Immature natural killer cell (primary cell): ENCODE results near the gene UBE2E1. TPM values are rescaled to one million over a fixed set of nuclear protein-coding genes. Genes with fewer than 3 reads are reported as not detected.
A peak's percentile ranks its signal among the peaks of the same experiment; 100 is the strongest.
"Not testable (repeated sequence)": the region's sequence is repeated elsewhere in the genome, so short reads cannot be mapped to it uniquely, and the experiment has no call there.

Experiments
- DNase-seq, 3 donors: peaks; one replicate each; pipeline ENCODE4 v3.0.0; 2022; ENCODE audit warnings: mixed read lengths in 1 of 3
- H3K27ac Mint-ChIP-seq, 6 donors: one replicate each; pipeline ENCODE4 v1.8.0; 2020; ENCODE audit warnings: mixed read lengths in 6 of 6, mild to moderate bottlenecking in 5 of 6, inconsistent platforms in 4 of 6, moderate library complexity in 3 of 6
- H3K27me3 Mint-ChIP-seq, 3 donors: one replicate each; pipeline ENCODE4 v1.8.0; 2020 to 2021; ENCODE audit warnings: low read depth in 3 of 3, mild to moderate bottlenecking in 3 of 3, mixed read lengths in 3 of 3, moderate library complexity in 3 of 3, inconsistent platforms in 1 of 3
- H3K36me3 Mint-ChIP-seq, 3 donors: one replicate each; pipeline ENCODE4 v1.8.0; 2020; ENCODE audit warnings: mixed read lengths in 3 of 3, inconsistent platforms in 2 of 3, mild to moderate bottlenecking in 2 of 3
- H3K4me1 Mint-ChIP-seq, 2 donors: one replicate each; pipeline ENCODE4 v1.8.0; 2020; ENCODE audit warnings: inconsistent platforms in 2 of 2, mild to moderate bottlenecking in 2 of 2, mixed read lengths in 2 of 2, moderate library complexity in 1 of 2
- H3K4me3 Mint-ChIP-seq, 5 donors: one replicate each; pipeline ENCODE4 v1.8.0; 2020; ENCODE audit warnings: mild to moderate bottlenecking in 5 of 5, mixed read lengths in 5 of 5, inconsistent platforms in 3 of 5, moderate library complexity in 3 of 5
- H3K9me3 Mint-ChIP-seq, 6 donors: one replicate each; pipeline ENCODE4 v1.8.0; 2020; ENCODE audit warnings: mild to moderate bottlenecking in 6 of 6, mixed read lengths in 6 of 6, inconsistent platforms in 4 of 6, moderate library complexity in 3 of 6
- polyA plus RNA-seq, 3 donors: library from polyadenylated mRNA; unstranded; fragments of 300-500 nt; fragmentation: Illumina TruSeq; gene quantifications; one replicate each; pipeline ENCODE4 v1.2.3, GENCODE V29; 2021

The UBE2E1 gene
- polyA plus RNA-seq, 3 donors from 2014 or later, result 18.0 to 43.9 (median 19.2) TPM

DNA sequence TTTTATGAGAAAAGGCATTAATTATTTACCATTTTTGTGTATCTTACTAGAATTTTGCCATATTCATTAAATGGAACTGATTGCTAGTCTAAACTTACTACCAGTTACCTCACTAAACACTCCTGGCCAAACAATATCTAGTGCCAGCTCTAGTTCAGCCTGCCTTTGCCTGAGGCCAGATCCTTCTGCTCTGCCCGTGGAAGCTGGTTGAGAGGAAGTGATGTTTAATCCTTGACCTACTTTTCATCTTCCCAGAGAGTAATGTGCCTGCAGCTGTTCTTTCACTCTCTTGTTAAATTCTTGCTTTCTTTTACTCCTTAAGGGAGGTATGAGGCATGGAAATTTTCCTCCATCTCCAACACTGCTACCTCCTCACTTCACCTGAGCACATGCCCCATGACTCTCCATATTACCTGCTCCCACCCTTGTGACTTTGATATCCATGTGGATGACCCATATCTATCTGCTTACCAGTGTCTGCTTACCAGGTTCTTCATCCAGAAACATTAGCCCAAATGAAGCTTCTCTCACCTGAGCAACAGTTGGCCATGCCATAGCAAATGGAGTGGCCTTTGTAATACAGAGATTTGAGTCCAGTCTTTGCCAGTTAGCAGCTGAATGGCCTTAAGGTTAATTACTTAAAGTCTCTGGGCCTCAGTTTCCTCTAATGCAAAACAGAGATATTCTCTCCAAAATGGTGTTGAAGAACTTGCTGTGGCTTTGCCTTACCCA lies 53.4 kb downstream of the UBE2E1 start:
- Mint-ChIP-seq H3K27ac (peak overlapping the region; percentile 4 to 69 (median 26)), H3K36me3 (no peaks in the 10 kb centered on the region), H3K9me3 (no peaks in the 10 kb centered on the region), H3K27me3 (peaks cover 0 to 3% (median 1%) of the 10 kb centered on the region in 3 donors), H3K4me1 (peaks cover 60 to 73% of the 10 kb centered on the region in 2 donors), H3K4me3 (peak overlapping the region in 4 of 5 donors; percentile 7 to 60 (median 26))
- no peak for DNase-seq

DNA sequence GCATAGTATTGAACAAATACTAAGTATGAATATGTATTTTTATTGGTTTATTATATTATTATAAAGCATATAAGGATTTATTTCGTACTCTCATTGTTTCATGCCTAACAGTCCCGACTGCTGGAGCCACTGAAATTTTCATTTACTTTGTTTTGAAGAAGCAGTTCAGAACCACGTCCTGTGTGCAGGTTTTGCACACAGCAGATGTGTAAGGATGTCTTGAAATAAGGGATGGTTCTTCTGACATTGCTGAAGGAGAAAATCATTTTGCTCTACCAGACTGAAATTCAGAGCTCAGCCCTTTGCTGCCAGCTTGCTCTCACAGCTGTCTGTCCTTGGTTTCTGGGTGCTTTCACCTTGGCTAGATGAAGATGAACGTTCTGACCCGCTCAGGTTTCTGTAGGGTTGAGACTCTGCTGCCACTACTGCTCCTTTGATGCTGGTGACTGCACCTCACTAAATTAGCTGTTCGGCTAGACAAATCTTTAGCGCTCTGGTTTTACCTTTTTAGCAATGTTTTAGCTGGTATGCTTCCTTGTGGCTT lies 54.2 kb downstream of the UBE2E1 start:
- DNase-seq, result no peak
- Mint-ChIP-seq H3K9me3 (no peaks in the 10 kb centered on the region), H3K27me3 (peaks cover 0 to 3% (median 1%) of the 10 kb centered on the region in 3 donors), H3K36me3 (no peaks in the 10 kb centered on the region), H3K4me1 (peaks cover 62 to 77% of the 10 kb centered on the region in 2 donors), H3K27ac (peak overlapping the region in 3 of 6 donors; percentile 4 to 27 (median 11)), H3K4me3 (peak overlapping the region in 2 of 5 donors; percentile 10 to 27)

- Mint-ChIP-seq H3K9me3 (no peaks in the 10 kb centered on the region), H3K36me3 (no peaks in the 10 kb centered on the region), H3K27me3 (peaks cover 0 to 3% (median 1%) of the 10 kb centered on the region in 3 donors), H3K4me1 (peaks cover 67 to 84% of the 10 kb centered on the region in 2 donors), H3K4me3 (no peak overlapping the region), H3K27ac (no peak overlapping the region)
- DNase-seq, result no peak
These were observed 55.9 kb downstream of the UBE2E1 start for GRCh38 chr3:23861689-23862088.

GRCh38 chr3:23863060-23863459 lies 57.3 kb downstream of the UBE2E1 start:
- Mint-ChIP-seq H3K27me3 (peaks cover 0 to 3% (median 1%) of the 10 kb centered on the region in 3 donors), H3K4me1 (peaks cover 55 to 83% of the 10 kb centered on the region in 2 donors), H3K27ac (no peak overlapping the region), H3K9me3 (no peaks in the 10 kb centered on the region), H3K4me3 (no peak overlapping the region), H3K36me3 (no peaks in the 10 kb centered on the region)
- no peak for DNase-seq

DNA sequence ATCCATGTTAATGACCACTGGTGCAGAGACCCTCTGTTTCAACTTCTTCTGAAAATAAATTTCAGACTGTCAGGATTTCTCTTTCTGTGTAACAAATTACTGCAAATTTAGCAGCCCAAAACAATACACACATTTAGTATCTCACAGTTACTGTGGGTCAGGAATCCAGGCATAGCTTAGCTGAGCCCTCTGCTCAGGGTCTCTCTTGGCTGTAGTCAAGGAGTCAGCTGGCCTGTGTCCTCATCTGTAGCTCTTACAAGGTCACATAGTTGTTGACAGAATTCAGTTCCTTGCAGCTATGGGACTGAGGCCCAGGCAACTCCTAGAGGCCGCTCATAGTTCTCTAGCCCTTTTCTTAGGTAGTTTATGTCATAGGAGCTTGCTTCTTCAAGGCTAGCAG lies 59.2 kb downstream of the UBE2E1 start:
- no peaks in the 10 kb centered on the region for H3K9me3 Mint-ChIP-seq
- peaks cover 0 to 3% (median 1%) of the 10 kb centered on the region in 3 donors for H3K27me3 Mint-ChIP-seq
- no peak overlapping the region for H3K4me3 Mint-ChIP-seq
- no peaks in the 10 kb centered on the region for H3K36me3 Mint-ChIP-seq
- no peak for DNase-seq
- H3K4me1 Mint-ChIP-seq, result peaks cover 42 to 77% of the 10 kb centered on the region in 2 donors
- no peak overlapping the region for H3K27ac Mint-ChIP-seq

DNA sequence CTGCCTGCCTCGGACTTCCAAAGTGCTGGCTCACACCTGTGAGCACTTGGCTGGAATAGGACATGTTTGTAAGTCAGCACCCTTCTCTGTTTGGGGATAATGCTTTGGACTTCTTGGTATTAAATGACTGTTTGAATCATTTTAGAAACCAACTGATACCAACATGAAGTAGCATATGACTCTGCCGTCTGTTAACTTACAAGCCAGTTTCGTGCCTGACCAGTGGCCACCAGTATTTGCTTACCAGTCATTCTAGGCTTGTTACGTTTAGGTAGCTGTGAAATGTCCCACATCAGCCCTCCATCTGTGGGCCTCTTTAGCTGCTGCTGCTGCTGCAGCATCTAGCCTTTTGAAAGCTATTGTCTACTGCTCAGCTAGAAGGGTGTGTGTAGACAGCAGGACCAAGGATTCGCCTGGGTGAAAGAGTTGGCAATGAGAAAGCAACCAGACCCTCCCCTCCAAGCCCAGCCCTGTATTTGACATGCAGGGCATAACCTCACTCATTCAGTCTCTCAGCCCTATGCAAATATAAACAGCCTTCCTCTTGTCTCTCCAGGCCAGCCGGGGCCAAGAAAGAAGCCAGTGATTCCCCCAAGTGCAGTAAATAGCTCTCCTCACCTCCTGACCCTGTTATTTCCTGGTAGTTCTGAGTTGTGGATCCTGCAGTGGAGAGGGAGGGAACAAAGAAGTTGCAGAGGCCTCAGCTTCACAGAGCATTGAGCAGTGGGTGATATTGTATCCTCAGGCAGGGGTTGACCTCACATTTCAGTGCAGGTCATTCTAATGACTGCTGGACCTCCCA lies 60.0 kb downstream of the UBE2E1 start:
- Mint-ChIP-seq H3K4me1 (peaks cover 38 to 72% of the 10 kb centered on the region in 2 donors), H3K4me3 (no peak overlapping the region), H3K9me3 (no peaks in the 10 kb centered on the region), H3K27me3 (peaks cover 0 to 1% (median 1%) of the 10 kb centered on the region in 3 donors), H3K36me3 (no peaks in the 10 kb centered on the region), H3K27ac (peak overlapping the region in 5 of 6 donors; percentile 7 to 43 (median 20))
- no peak for DNase-seq

DNA sequence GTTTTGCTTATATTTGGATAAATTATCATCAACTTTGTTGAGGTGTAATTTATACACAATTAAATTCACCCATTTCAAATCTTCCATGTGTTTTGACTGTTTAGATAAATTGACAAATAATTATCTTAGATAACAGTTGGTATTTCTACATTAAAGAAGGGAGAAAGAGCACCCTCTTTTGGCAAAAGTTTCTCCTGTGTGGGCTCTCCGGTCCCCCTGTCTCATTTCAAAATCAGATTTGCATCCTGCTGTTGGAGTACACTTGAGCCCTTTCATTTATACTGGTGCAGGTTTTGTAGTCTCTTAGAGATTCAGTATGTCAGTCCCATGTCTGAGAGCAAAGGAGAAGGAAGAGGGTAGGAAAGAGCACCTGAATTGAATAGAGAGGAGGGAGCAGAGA lies 61.6 kb downstream of the UBE2E1 start:
- H3K4me3 Mint-ChIP-seq, result no peak overlapping the region
- H3K9me3 Mint-ChIP-seq, result no peaks in the 10 kb centered on the region
- DNase-seq, result no peak
- peaks cover 30 to 62% of the 10 kb centered on the region in 2 donors for H3K4me1 Mint-ChIP-seq
- H3K27ac Mint-ChIP-seq, result no peak overlapping the region
- H3K27me3 Mint-ChIP-seq, result no peaks in the 10 kb centered on the region
- H3K36me3 Mint-ChIP-seq, result no peaks in the 10 kb centered on the region

DNA sequence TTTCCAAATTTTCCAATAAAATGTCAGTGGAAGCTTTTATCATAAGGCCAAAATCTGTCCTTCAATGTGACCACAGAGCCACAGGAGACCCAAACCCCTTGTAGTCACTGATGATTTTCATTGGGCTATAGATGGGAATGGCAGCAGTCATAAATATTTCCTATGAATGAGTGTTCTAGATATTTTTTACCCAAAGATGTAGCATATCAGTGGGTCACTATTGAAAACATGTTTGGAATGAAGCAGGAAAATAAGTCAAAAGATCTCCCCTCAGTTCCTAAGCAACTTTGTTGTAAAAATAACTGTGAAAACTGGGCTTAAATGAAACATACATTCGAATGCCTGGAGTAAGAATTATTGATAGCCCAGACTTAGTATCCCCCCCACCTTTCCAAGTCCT lies 62.1 kb downstream of the UBE2E1 start:
- Mint-ChIP-seq H3K9me3 (no peaks in the 10 kb centered on the region), H3K27me3 (no peaks in the 10 kb centered on the region), H3K36me3 (no peaks in the 10 kb centered on the region), H3K4me3 (no peak overlapping the region), H3K4me1 (peaks cover 30 to 58% of the 10 kb centered on the region in 2 donors), H3K27ac (peak overlapping the region in 1 of 6 donors; percentile 8)
- no peak for DNase-seq

- H3K4me1 Mint-ChIP-seq, result peaks cover 21 to 50% of the 10 kb centered on the region in 2 donors
- no peaks in the 10 kb centered on the region for H3K27me3 Mint-ChIP-seq
- no peaks in the 10 kb centered on the region for H3K9me3 Mint-ChIP-seq
- no peak overlapping the region for H3K4me3 Mint-ChIP-seq
- H3K27ac Mint-ChIP-seq, result peak overlapping the region in 2 of 6 donors; percentile 4 to 13
- DNase-seq, result no peak
- no peaks in the 10 kb centered on the region for H3K36me3 Mint-ChIP-seq
These were observed 64.4 kb downstream of the UBE2E1 start for GRCh38 chr3:23869977-23870662.

GRCh38 chr3:23870663-23871043 lies 64.9 kb downstream of the UBE2E1 start:
- H3K27ac Mint-ChIP-seq, H3K27me3 Mint-ChIP-seq: not testable (repeated sequence)

GRCh38 chr3:23871361-23871760 lies 65.6 kb downstream of the UBE2E1 start:
- not testable (repeated sequence) for H3K9me3 Mint-ChIP-seq, DNase-seq, H3K27me3 Mint-ChIP-seq, H3K27ac Mint-ChIP-seq, H3K4me3 Mint-ChIP-seq, H3K36me3 Mint-ChIP-seq
- H3K4me1 Mint-ChIP-seq, result peaks cover 15 to 44% of the 10 kb centered on the region in 2 donors

More at GRCh38 chr3:23870663-23871043, 64.9 kb downstream of the UBE2E1 start:
- H3K36me3 Mint-ChIP-seq, H3K9me3 Mint-ChIP-seq, DNase-seq, H3K4me3 Mint-ChIP-seq: not testable (repeated sequence)
- peaks cover 20 to 47% of the 10 kb centered on the region in 2 donors for H3K4me1 Mint-ChIP-seq

- no peaks in the 10 kb centered on the region for H3K36me3 Mint-ChIP-seq
- H3K9me3 Mint-ChIP-seq, result no peaks in the 10 kb centered on the region
These were observed 66.6 kb downstream of the UBE2E1 start for GRCh38 chr3:23872330-23872729.

DNA sequence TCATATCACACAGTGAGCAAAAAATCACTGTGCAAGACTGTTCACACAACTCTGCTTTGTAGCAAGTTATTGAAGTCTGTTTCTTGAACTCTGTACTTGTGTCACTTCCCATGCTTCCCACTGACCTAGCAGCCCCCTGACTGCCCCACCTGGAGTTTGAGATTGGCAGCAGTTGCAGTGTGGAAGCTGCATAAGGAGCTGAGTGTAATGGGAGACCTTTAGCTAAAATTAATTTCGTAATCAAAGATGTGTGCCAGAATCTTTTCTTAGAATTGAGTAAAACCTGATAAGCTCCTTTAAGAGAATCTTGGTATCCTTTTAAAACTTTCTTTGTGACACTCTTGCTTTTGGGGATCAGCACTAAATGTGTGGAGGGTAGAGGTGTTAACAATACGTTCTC lies 68.2 kb downstream of the UBE2E1 start:
- Mint-ChIP-seq H3K36me3 (no peaks in the 10 kb centered on the region), H3K27ac (no peak overlapping the region), H3K4me1 (peaks cover 16 to 33% of the 10 kb centered on the region in 2 donors), H3K9me3 (no peaks in the 10 kb centered on the region), H3K27me3 (no peaks in the 10 kb centered on the region), H3K4me3 (no peak overlapping the region)
- DNase-seq, result no peak

More at GRCh38 chr3:23872330-23872729, 66.6 kb downstream of the UBE2E1 start:
- peaks cover 17 to 46% of the 10 kb centered on the region in 2 donors for H3K4me1 Mint-ChIP-seq
- no peaks in the 10 kb centered on the region for H3K27me3 Mint-ChIP-seq
- no peak for DNase-seq
- H3K4me3 Mint-ChIP-seq, result no peak overlapping the region
- H3K27ac Mint-ChIP-seq, result no peak overlapping the region
